Measurements from ENCODE around the gene C1GALT1.

C1GALT1 gene

GRCh38 chr7:7264306-7265040 is 82.1 kb downstream of the C1GALT1 start:
- no peak overlapping the region for H3K4me3 ChIP-seq (ENCODE audit: low read length)
- no peaks in the 10 kb centered on the region for H3K27me3 ChIP-seq (ENCODE audit: insufficient read depth, low read length)
- no peak overlapping the region for H2AFZ ChIP-seq (ENCODE audit: low read depth, low read length)
- no peaks in the 10 kb centered on the region for H3K36me3 ChIP-seq (ENCODE audit: insufficient read depth, low read length)
- H3K9me3 ChIP-seq (ENCODE audit: low read length) = peaks cover 6% of the 10 kb centered on the region
- peaks cover 31% of the 10 kb centered on the region for H3K4me1 ChIP-seq (ENCODE audit: insufficient read depth, low read length)

GRCh38 chr7:7265081-7266075 is 83.0 kb downstream of the C1GALT1 start:
- H3K36me3 ChIP-seq (ENCODE audit: insufficient read depth, low read length) = no peaks in the 10 kb centered on the region
- no peak overlapping the region for H2AFZ ChIP-seq (ENCODE audit: low read depth, low read length)
- no peaks in the 10 kb centered on the region for H3K27me3 ChIP-seq (ENCODE audit: insufficient read depth, low read length)
- peaks cover 36% of the 10 kb centered on the region for H3K4me1 ChIP-seq (ENCODE audit: insufficient read depth, low read length)
- H3K4me3 ChIP-seq (ENCODE audit: low read length) = no peak overlapping the region
- H3K9me3 ChIP-seq (ENCODE audit: low read length) = peaks cover 4% of the 10 kb centered on the region

- Histone ChIP-seq H3K4me1 (ENCODE audit: insufficient read depth, low read length) (peaks cover 43% of the 10 kb centered on the region), H3K4me3 (ENCODE audit: low read length) (no peak overlapping the region), H3K27me3 (ENCODE audit: insufficient read depth, low read length) (no peaks in the 10 kb centered on the region), H3K9me3 (ENCODE audit: low read length) (peaks cover 2% of the 10 kb centered on the region), H3K36me3 (ENCODE audit: insufficient read depth, low read length) (no peaks in the 10 kb centered on the region), H2AFZ (ENCODE audit: low read depth, low read length) (no peak overlapping the region)
Measured at GRCh38 chr7:7266257-7266881, 84.0 kb downstream of the C1GALT1 start.

- Histone ChIP-seq H3K9me3 (ENCODE audit: low read length) (no peaks in the 10 kb centered on the region), H3K27me3 (ENCODE audit: insufficient read depth, low read length) (no peaks in the 10 kb centered on the region)
Measured at GRCh38 chr7:7271094-7271874, 88.9 kb downstream of the C1GALT1 start.

GRCh38 chr7:7272294-7272693 is 90.0 kb downstream of the C1GALT1 start:
- H2AFZ ChIP-seq (ENCODE audit: low read depth, low read length) = no peak overlapping the region
- H3K27me3 ChIP-seq (ENCODE audit: insufficient read depth, low read length) = no peaks in the 10 kb centered on the region
- no peak overlapping the region for H3K4me3 ChIP-seq (ENCODE audit: low read length)
- no peaks in the 10 kb centered on the region for H3K36me3 ChIP-seq (ENCODE audit: insufficient read depth, low read length)
- peaks cover 35% of the 10 kb centered on the region for H3K4me1 ChIP-seq (ENCODE audit: insufficient read depth, low read length)
- no peaks in the 10 kb centered on the region for H3K9me3 ChIP-seq (ENCODE audit: low read length)

More at GRCh38 chr7:7271094-7271874, 88.9 kb downstream of the C1GALT1 start:
- H3K4me1 ChIP-seq (ENCODE audit: insufficient read depth, low read length) = peaks cover 43% of the 10 kb centered on the region
- H3K4me3 ChIP-seq (ENCODE audit: low read length) = no peak overlapping the region
- no peaks in the 10 kb centered on the region for H3K36me3 ChIP-seq (ENCODE audit: insufficient read depth, low read length)
- no peak overlapping the region for H2AFZ ChIP-seq (ENCODE audit: low read depth, low read length)

- Histone ChIP-seq H3K27me3 (ENCODE audit: insufficient read depth, low read length) (no peaks in the 10 kb centered on the region), H3K9me3 (ENCODE audit: low read length) (no peaks in the 10 kb centered on the region), H3K36me3 (ENCODE audit: insufficient read depth, low read length) (no peaks in the 10 kb centered on the region), H2AFZ (ENCODE audit: low read depth, low read length) (no peak overlapping the region), H3K4me1 (ENCODE audit: insufficient read depth, low read length) (peaks cover 22% of the 10 kb centered on the region), H3K4me3 (ENCODE audit: low read length) (no peak overlapping the region)
Measured at GRCh38 chr7:7274782-7275181, 92.4 kb downstream of the C1GALT1 start.

- H2AFZ ChIP-seq (ENCODE audit: low read depth, low read length) = no peak overlapping the region
- no peak overlapping the region for H3K4me3 ChIP-seq (ENCODE audit: low read length)
- H3K9me3 ChIP-seq (ENCODE audit: low read length) = no peaks in the 10 kb centered on the region
- H3K4me1 ChIP-seq (ENCODE audit: insufficient read depth, low read length) = peaks cover 10% of the 10 kb centered on the region
- H3K27me3 ChIP-seq (ENCODE audit: insufficient read depth, low read length) = no peaks in the 10 kb centered on the region
- no peaks in the 10 kb centered on the region for H3K36me3 ChIP-seq (ENCODE audit: insufficient read depth, low read length)
Measured at GRCh38 chr7:7276161-7276560, 93.8 kb downstream of the C1GALT1 start.

- no peaks in the 10 kb centered on the region for H3K4me1 ChIP-seq (ENCODE audit: insufficient read depth, low read length)
Measured at GRCh38 chr7:7290429-7291122, 108.2 kb downstream of the C1GALT1 start.

GRCh38 chr7:7292085-7292484 is 109.7 kb downstream of the C1GALT1 start:
- Histone ChIP-seq H2AFZ (ENCODE audit: low read depth, low read length) (no peak overlapping the region), H3K4me3 (ENCODE audit: low read length) (no peak overlapping the region), H3K9me3 (ENCODE audit: low read length) (no peaks in the 10 kb centered on the region), H3K4me1 (ENCODE audit: insufficient read depth, low read length) (no peaks in the 10 kb centered on the region), H3K36me3 (ENCODE audit: insufficient read depth, low read length) (no peaks in the 10 kb centered on the region), H3K27me3 (ENCODE audit: insufficient read depth, low read length) (no peaks in the 10 kb centered on the region)

More at GRCh38 chr7:7290429-7291122, 108.2 kb downstream of the C1GALT1 start:
- Histone ChIP-seq H2AFZ (ENCODE audit: low read depth, low read length) (no peak overlapping the region), H3K27me3 (ENCODE audit: insufficient read depth, low read length) (no peaks in the 10 kb centered on the region), H3K9me3 (ENCODE audit: low read length) (no peaks in the 10 kb centered on the region), H3K36me3 (ENCODE audit: insufficient read depth, low read length) (no peaks in the 10 kb centered on the region), H3K4me3 (ENCODE audit: low read length) (no peak overlapping the region)

GRCh38 chr7:7292608-7293007 is 110.3 kb downstream of the C1GALT1 start:
- H3K4me3 ChIP-seq (ENCODE audit: low read length) = no peak overlapping the region
- no peaks in the 10 kb centered on the region for H3K36me3 ChIP-seq (ENCODE audit: insufficient read depth, low read length)
- H3K9me3 ChIP-seq (ENCODE audit: low read length) = no peaks in the 10 kb centered on the region
- H3K27me3 ChIP-seq (ENCODE audit: insufficient read depth, low read length) = no peaks in the 10 kb centered on the region
- H2AFZ ChIP-seq (ENCODE audit: low read depth, low read length) = no peak overlapping the region
- no peaks in the 10 kb centered on the region for H3K4me1 ChIP-seq (ENCODE audit: insufficient read depth, low read length)

GRCh38 chr7:7293092-7293491 is 110.7 kb downstream of the C1GALT1 start:
- H3K4me3 ChIP-seq (ENCODE audit: low read length) = no peak overlapping the region
- no peaks in the 10 kb centered on the region for H3K27me3 ChIP-seq (ENCODE audit: insufficient read depth, low read length)
- no peaks in the 10 kb centered on the region for H3K4me1 ChIP-seq (ENCODE audit: insufficient read depth, low read length)
- H3K9me3 ChIP-seq (ENCODE audit: low read length) = no peaks in the 10 kb centered on the region
- no peaks in the 10 kb centered on the region for H3K36me3 ChIP-seq (ENCODE audit: insufficient read depth, low read length)
- H2AFZ ChIP-seq (ENCODE audit: low read depth, low read length) = no peak overlapping the region

- Histone ChIP-seq H3K4me3 (ENCODE audit: low read length) (no peak overlapping the region), H3K36me3 (ENCODE audit: insufficient read depth, low read length) (no peaks in the 10 kb centered on the region), H3K27me3 (ENCODE audit: insufficient read depth, low read length) (no peaks in the 10 kb centered on the region), H3K9me3 (ENCODE audit: low read length) (no peaks in the 10 kb centered on the region), H3K4me1 (ENCODE audit: insufficient read depth, low read length) (no peaks in the 10 kb centered on the region), H2AFZ (ENCODE audit: low read depth, low read length) (no peak overlapping the region)
Measured at GRCh38 chr7:7294911-7295310, 112.6 kb downstream of the C1GALT1 start.

All from neuron (in vitro differentiated cells).